ENCODE data around the gene UBE3C. TPM values are rescaled to one million over a fixed set of nuclear protein-coding genes. Genes with fewer than 3 reads are reported as not detected.

The UBE3C gene
- total and polyA plus RNA-seq, 8 donors: 13.5 to 162 (median 64.8) TPM

DNA sequence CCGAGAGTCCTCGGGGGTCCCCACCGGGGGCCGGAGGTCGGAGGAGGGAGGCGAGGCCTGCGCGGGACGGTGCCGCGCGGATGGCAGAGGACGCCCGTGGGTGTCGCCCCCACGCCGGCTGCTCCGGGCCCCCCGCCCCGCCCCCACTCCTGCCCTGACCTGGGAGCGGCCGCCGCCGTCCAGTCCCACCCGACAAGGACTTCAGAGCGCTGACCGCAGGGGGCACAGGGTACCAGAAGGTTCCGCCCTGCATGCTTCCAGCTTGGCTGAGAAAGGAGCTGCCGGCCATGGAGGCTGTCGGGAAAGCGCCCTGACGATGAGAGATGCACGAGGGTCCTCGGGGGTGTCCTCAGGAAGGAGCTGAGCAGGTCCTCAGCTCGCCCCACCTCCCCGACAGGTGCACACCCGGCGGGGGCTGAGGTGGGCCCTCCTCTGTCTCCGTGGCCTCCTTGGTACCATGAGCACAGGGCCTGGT lies 141.1 kb downstream of the UBE3C start:
- Histone ChIP-seq H3K27me3 (peaks cover 0 to 48% (median 10%) of the 10 kb centered on the region in 3 donors), H3K9me3 (peaks cover 0 to 10% (median 9%) of the 10 kb centered on the region in 4 donors), H3K36me3 (no peaks in the 10 kb centered on the region), H3K4me1 (peaks cover 13 to 23% (median 21%) of the 10 kb centered on the region in 4 donors), H3K27ac (peak overlapping the region in 4 of 5 donors; percentile 14 to 69 (median 38)), H3K4me3 (peak overlapping the region; percentile 55 to 66 (median 58))
- 19 to 67% (median 25%) methylated on average over 12 to 39 of the region's 39 CpGs for WGBS, 5 donors
- DNase-seq: peak in 1 of 2 donors; percentile 58
- intact Hi-C loops (cut with DNase I; ENCODE audit: low total_unique reads): no loop called here
- TF ChIP-seq, protein P1, sequence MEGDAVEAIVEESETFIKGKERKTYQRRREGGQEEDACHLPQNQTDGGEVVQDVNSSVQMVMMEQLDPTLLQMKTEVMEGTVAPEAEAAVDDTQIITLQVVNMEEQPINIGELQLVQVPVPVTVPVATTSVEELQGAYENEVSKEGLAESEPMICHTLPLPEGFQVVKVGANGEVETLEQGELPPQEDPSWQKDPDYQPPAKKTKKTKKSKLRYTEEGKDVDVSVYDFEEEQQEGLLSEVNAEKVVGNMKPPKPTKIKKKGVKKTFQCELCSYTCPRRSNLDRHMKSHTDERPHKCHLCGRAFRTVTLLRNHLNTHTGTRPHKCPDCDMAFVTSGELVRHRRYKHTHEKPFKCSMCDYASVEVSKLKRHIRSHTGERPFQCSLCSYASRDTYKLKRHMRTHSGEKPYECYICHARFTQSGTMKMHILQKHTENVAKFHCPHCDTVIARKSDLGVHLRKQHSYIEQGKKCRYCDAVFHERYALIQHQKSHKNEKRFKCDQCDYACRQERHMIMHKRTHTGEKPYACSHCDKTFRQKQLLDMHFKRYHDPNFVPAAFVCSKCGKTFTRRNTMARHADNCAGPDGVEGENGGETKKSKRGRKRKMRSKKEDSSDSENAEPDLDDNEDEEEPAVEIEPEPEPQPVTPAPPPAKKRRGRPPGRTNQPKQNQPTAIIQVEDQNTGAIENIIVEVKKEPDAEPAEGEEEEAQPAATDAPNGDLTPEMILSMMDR (IDR thresholded peaks at IDR 0.05): no peak
- TF ChIP-seq POLR2A (IDR thresholded peaks at IDR 0.05) (no peak), EP300 (IDR thresholded peaks at IDR 0.05) (no peak), POLR2AphosphoS5 (IDR thresholded peaks at IDR 0.05) (no peak)

DNA sequence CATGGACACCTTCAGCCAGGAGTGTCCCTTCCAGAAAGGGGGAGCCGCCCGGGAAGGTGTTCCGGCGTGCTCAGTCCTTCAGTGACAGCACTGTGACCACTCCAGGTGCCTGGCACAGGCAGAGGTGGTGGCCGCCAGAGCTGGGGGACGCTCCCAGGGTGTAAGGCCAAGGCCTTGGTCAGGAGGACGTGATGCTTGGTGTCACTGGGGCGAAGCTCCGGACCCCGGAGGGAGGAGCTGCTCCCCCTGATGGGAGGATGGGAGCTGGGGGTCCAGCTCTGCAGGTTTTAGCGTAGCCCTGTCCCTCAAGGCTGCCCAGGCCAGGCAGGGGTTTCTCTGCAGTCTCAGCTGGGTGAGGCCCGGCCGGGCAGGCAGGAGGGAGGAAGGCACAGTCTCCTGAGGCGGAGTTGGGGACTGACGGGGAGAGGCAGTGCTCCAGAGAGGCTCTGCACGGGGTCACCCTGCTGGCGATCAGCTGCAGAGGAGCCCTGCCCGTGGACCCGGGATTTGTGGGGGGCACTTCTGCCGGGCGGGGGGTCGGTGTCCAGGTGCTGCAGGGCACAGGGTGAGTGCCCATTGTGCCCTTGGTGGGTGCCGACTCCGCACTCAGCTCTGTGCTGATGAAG lies 141.6 kb downstream of the UBE3C start:
- Histone ChIP-seq H3K36me3 (no peaks in the 10 kb centered on the region), H3K4me1 (peaks cover 13 to 23% (median 21%) of the 10 kb centered on the region in 4 donors), H3K27me3 (peaks cover 0 to 48% (median 10%) of the 10 kb centered on the region in 3 donors), H3K4me3 (peak overlapping the region in 3 of 4 donors; percentile 55 to 66 (median 59)), H3K9me3 (peaks cover 0 to 15% (median 11%) of the 10 kb centered on the region in 4 donors), H3K27ac (no peak overlapping the region)
- 91 to 94% (median 93%) methylated on average over 13 to 24 of the region's 24 CpGs for WGBS, 5 donors
- intact Hi-C loops (cut with DNase I; ENCODE audit: low total_unique reads): no loop called here
- TF ChIP-seq EP300 (IDR thresholded peaks at IDR 0.05): no peak
- TF ChIP-seq POLR2AphosphoS5 (IDR thresholded peaks at IDR 0.05): no peak
- no peak for TF ChIP-seq POLR2A (IDR thresholded peaks at IDR 0.05)
- TF ChIP-seq, protein P1 (IDR thresholded peaks at IDR 0.05): no peak
- DNase-seq: no peak

DNA sequence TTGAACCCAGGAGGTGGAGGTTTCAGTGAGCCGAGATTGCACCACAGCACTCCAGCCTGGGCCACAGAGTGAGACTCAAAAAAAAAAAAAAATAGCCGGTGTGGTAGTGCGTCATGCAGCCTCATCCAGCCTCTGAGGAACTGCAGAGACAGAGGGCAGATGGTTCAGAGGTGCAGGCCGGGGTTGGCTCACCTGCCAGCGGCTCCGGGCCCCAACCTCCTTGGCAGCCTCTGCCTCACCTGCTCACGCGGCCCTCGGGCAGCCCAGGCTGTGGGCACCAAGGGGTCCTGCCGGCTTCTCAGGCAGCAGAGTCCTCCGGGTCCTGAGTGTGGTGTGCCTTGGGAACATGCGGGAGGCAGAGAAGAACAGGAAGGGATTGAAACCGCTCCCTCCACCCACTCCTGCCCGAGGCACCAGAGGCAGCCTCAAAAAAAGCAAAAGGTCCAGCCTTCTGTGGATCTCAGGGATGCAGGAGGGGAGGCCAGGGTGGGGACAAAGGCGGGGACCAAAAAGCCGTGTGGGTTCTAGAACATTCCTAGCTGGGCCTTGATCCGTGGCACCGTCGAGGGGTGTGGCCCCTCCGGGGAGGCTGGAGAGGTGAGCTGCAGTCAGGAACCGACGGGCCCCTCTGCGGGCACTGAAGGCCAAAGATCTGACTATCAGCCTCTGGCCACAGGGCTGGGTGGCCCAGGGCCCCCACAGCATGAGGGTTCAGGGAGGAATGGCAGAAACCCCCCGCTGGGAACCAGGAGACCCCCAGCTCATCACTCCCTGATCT lies 142.7 kb downstream of the UBE3C start:
- Histone ChIP-seq H3K27me3 (peaks cover 0 to 48% (median 10%) of the 10 kb centered on the region in 3 donors), H3K27ac (no peak overlapping the region), H3K36me3 (no peaks in the 10 kb centered on the region), H3K4me1 (peaks cover 13 to 23% (median 21%) of the 10 kb centered on the region in 4 donors), H3K4me3 (no peak overlapping the region), H3K9me3 (peaks cover 0 to 15% (median 11%) of the 10 kb centered on the region in 4 donors)
- WGBS, 5 donors: 78 to 91% (median 86%) methylated on average over 21 to 24 of the region's 24 CpGs
- TF ChIP-seq POLR2A (IDR thresholded peaks at IDR 0.05): no peak
- TF ChIP-seq, protein P1 (IDR thresholded peaks at IDR 0.05): no peak
- no peak for TF ChIP-seq EP300 (IDR thresholded peaks at IDR 0.05)
- no peak for TF ChIP-seq POLR2AphosphoS5 (IDR thresholded peaks at IDR 0.05)
- no peak for DNase-seq
- intact Hi-C loops (cut with DNase I; ENCODE audit: low total_unique reads): no loop called here

DNA sequence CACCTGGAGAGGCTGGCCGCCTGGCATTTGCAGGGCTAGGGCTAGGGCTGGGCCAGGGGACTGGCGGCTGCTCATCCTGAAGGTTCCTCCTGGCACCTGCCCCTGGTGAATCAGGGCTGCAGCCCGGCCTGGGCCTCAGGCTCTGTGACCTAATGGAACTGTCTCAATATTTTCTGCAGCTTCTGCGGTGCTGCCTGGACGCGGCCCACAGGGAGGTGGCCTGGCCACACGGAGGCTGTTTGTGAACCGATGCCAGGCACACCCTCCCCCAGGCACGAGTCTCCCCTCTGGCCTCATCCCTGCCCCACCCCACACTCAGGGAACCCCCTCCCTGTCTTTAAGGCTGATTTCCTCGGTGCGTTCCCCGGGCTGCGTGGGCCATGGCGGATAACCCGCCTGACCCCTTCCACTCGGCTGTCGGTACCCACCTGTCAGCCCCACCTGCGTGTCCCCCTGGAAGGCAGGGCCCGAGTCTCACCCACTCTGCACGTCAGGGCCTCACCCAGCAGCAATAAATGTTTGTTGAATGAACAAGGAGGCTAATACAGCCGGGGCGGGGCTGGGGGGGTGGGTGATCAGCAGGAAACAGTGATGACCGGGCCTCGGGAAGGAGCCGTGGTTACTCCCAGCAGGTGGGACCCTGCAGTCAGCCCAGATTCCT lies 143.5 kb downstream of the UBE3C start:
- H3K4me3 ChIP-seq: no peak overlapping the region
- H3K9me3 ChIP-seq: peaks cover 0 to 15% (median 11%) of the 10 kb centered on the region in 4 donors
- TF ChIP-seq EP300 (IDR thresholded peaks at IDR 0.05): no peak
- TF ChIP-seq, protein P1 (IDR thresholded peaks at IDR 0.05): no peak
- TF ChIP-seq POLR2A (IDR thresholded peaks at IDR 0.05): no peak
- TF ChIP-seq POLR2AphosphoS5 (IDR thresholded peaks at IDR 0.05): no peak
- H3K27me3 ChIP-seq: peaks cover 0 to 48% (median 10%) of the 10 kb centered on the region in 3 donors
- DNase-seq: peak in 1 of 2 donors; percentile 53
- H3K27ac ChIP-seq: no peak overlapping the region
- no peaks in the 10 kb centered on the region for H3K36me3 ChIP-seq
- 41 to 59% (median 52%) methylated on average over 20 to 25 of the region's 25 CpGs for WGBS, 5 donors
- intact Hi-C loops (cut with DNase I; ENCODE audit: low total_unique reads): no loop called here
- H3K4me1 ChIP-seq: peaks cover 9 to 23% (median 19%) of the 10 kb centered on the region in 4 donors
